ENCODE measurements around the gene GPR162.

DNA sequence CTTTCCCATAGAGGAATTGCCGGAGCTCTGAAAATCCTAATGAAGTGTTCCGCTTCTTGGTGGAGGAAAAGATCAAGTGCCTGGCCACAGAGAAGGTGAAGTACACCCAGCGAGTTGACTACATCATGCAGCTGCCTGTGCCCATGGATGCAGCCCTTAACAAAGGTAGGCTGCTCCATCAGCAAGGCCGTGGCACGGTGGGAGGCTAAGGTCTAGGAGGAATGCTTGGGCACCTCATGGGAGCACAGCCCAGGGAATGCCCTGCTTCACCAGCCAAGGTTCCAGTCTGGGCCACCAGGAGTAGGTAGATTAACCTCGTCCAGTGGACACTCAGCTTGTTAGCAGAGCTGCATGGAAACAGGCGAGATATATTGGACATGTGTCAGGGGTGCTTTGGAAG, 39.3 kb downstream of the GPR162 start:
- no peak for TF ChIP-seq EZH2 (IDR thresholded peaks at IDR 0.05; ENCODE audit: borderline replicate concordance, low read length)
- TF ChIP-seq, protein P1, sequence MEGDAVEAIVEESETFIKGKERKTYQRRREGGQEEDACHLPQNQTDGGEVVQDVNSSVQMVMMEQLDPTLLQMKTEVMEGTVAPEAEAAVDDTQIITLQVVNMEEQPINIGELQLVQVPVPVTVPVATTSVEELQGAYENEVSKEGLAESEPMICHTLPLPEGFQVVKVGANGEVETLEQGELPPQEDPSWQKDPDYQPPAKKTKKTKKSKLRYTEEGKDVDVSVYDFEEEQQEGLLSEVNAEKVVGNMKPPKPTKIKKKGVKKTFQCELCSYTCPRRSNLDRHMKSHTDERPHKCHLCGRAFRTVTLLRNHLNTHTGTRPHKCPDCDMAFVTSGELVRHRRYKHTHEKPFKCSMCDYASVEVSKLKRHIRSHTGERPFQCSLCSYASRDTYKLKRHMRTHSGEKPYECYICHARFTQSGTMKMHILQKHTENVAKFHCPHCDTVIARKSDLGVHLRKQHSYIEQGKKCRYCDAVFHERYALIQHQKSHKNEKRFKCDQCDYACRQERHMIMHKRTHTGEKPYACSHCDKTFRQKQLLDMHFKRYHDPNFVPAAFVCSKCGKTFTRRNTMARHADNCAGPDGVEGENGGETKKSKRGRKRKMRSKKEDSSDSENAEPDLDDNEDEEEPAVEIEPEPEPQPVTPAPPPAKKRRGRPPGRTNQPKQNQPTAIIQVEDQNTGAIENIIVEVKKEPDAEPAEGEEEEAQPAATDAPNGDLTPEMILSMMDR (IDR thresholded peaks at IDR 0.05; ENCODE audit: low read length), result no peak

All from OCI-LY1 (cell line).